Right lobe of liver (tissue), 6 donors: Measurements from ENCODE around the gene LHB. TPM values are rescaled to one million over a fixed set of nuclear protein-coding genes. Genes with fewer than 3 reads are reported as not detected.

ENCODE experiments used
- ATAC-seq, 4 donors: fragments of 200-7000 bp; cut with Tn5 transposase; one replicate each; pipeline ENCODE4 v1.9.1; 2020; ENCODE audit warnings: mild to moderate bottlenecking in 4 of 4, moderate library complexity in 4 of 4
- DNase-seq, 3 donors: peaks; one replicate each; pipeline ENCODE4 v3.0.0-alpha.2; 2020
- H3K27ac ChIP-seq, 3 donors: fragments of 200-600 bp; one replicate each; pipeline ENCODE4 v1.8.0; 2022
- H3K27me3 ChIP-seq, 2 donors: fragments of 200-600 bp; one replicate each; pipeline ENCODE4 v1.8.0; 2022
- H3K36me3 ChIP-seq, 4 donors: fragments of 200-600 bp; sonication (generic) in 1 of 4; one replicate each; pipeline versions ENCODE4 v1.5.1 to v1.8.0; 2017 to 2022; ENCODE audit warnings: control low read depth in 1 of 4
- H3K4me1 ChIP-seq, 4 donors: fragments of 200-600 bp; sonication (generic) in 1 of 4; one replicate each; pipeline versions ENCODE4 v1.5.1 to v1.8.0; 2017 to 2022; ENCODE audit warnings: control low read depth in 1 of 4
- H3K4me3 ChIP-seq, 3 donors: fragments of 200-600 bp; one replicate each; pipeline ENCODE4 v1.8.0; 2022
- H3K9me3 ChIP-seq, 4 donors: fragments of 200-600 bp; sonication (generic) in 1 of 4; one replicate each; pipeline versions ENCODE4 v1.5.1 to v1.8.0; 2017 to 2022; ENCODE audit warnings: control low read depth in 1 of 4
- POLR2A ChIP-seq: fragments of 450-650 bp; IDR thresholded peaks from one replicate; pipeline ENCODE4 v1.6.1; 2017; ENCODE audit warnings: antibody characterized with exemption, mild to moderate bottlenecking
- WGBS: methylation state at CpG from one replicate; pipeline ENCODE4 v1.1.6; 2018; ENCODE audit warnings: low coverage, low lambda C conversion rate; ENCODE audit not compliant: insufficient coverage; ENCODE audit errors: missing lambda C conversion rate; 5-methylcytosine and 5-hydroxymethylcytosine counted together
- intact Hi-C, 2 donors: fragments of 100-400 bp; cut with DNase I; formaldehyde crosslinking; loops; one replicate each; pipeline versions ENCODE4 v1.11.2 to v1.14.1; 2022
- total RNA-seq, 6 experiments: library from RNA; depleted of rRNA in 2 of 6; stranded (reverse); fragments of >200 nt in 2 of 6; fragmentation: NEBNext Ultra II Directional in 3 of 6; extraction: Animal tissue kit (Norgen Biotek cat#: 25700) in 3 of 6; gene quantifications; one replicate each; pipeline versions ENCODE4 v1.1.0 to v1.2.4, GENCODE V29; 2016 to 2023
- TF ChIP-seq, protein P1 (sequence below), 4 donors: fragments of 200-600 bp in 3 of 4; fragments of 450-650 bp in 1 of 4; IDR thresholded peaks; one replicate each; pipeline versions ENCODE4 v1.5.1 to v1.8.0; 2016 to 2022; ENCODE audit warnings: antibody characterized with exemption in 4 of 4, mild to moderate bottlenecking in 2 of 4
- donor health status: DM: no; HTN: yes; CAD: no.
- donor health status: DM: no; HTN: no; CAD: no.
- donor health status: DM: no; HTN: no; CAD: no.
- donor health status: DM: no; HTN: yes; CAD: no.
- donor health status: DM: no; HTN: yes; CAD: no.

LHB gene
- total RNA-seq, 6 experiments from 2014 or later: not detected

DNA sequence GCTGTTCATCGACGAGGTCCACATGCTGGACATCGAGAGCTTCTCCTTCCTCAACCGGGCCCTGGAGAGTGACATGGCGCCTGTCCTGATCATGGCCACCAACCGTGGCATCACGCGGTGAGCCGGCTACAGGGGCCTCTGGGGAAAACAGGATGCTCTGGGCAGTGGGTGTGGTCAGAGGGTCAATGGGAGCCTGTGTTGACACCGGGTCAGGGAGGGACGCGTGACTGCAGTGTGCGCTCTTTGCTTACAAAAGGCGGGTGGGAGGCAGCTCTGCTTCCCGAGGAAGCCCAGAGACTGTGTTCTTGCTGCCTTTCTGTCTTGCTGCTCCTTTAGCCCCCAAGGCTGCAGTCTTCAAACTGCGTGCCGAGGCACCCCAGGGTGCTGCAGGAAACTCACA is 5.7 kb downstream of the LHB start:
- H3K27ac ChIP-seq: no peak overlapping the region
- DNase-seq: no peak
- no peaks in the 10 kb centered on the region for H3K9me3 ChIP-seq
- WGBS: 40% methylated on average over 3 of the region's 17 CpGs
- H3K4me3 ChIP-seq: no peak overlapping the region
- peaks cover 0 to 35% (median 3%) of the 10 kb centered on the region in 4 donors for H3K36me3 ChIP-seq
- H3K4me1 ChIP-seq: no peaks in the 10 kb centered on the region
- intact Hi-C loops: no loop called here
- TF ChIP-seq POLR2A: no peak
- TF ChIP-seq, protein P1, sequence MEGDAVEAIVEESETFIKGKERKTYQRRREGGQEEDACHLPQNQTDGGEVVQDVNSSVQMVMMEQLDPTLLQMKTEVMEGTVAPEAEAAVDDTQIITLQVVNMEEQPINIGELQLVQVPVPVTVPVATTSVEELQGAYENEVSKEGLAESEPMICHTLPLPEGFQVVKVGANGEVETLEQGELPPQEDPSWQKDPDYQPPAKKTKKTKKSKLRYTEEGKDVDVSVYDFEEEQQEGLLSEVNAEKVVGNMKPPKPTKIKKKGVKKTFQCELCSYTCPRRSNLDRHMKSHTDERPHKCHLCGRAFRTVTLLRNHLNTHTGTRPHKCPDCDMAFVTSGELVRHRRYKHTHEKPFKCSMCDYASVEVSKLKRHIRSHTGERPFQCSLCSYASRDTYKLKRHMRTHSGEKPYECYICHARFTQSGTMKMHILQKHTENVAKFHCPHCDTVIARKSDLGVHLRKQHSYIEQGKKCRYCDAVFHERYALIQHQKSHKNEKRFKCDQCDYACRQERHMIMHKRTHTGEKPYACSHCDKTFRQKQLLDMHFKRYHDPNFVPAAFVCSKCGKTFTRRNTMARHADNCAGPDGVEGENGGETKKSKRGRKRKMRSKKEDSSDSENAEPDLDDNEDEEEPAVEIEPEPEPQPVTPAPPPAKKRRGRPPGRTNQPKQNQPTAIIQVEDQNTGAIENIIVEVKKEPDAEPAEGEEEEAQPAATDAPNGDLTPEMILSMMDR (IDR thresholded peaks at IDR 0.05): no peak
- ATAC-seq: no peak
- H3K27me3 ChIP-seq: no peaks in the 10 kb centered on the region

DNA sequence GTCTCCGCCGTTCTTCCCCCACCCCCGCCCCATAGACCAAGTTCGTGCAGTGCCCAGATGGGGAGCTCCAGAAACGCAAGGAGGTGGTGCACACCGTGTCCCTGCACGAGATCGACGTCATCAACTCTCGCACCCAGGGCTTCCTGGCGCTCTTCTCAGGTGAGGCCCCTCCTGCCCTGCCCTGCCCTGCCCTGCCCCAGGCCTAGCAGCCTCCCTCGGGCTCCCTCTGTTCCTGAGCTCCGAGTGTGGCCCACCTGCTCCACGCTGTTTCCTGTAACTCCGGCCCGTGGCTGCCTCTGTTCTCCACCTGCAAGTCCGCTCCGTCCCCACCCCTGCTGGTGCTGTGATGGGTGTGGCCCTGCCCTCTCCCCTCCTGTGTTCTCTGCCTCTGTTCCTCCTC is 6.4 kb downstream of the LHB start:
- Histone ChIP-seq H3K27ac (no peak overlapping the region), H3K9me3 (no peaks in the 10 kb centered on the region), H3K4me3 (no peak overlapping the region), H3K36me3 (peaks cover 0 to 35% (median 4%) of the 10 kb centered on the region in 4 donors), H3K4me1 (no peaks in the 10 kb centered on the region), H3K27me3 (no peaks in the 10 kb centered on the region)
- intact Hi-C loops: no loop called here
- WGBS: no CpG with 5 or more reads among the region's 18 CpGs
- no peak for TF ChIP-seq POLR2A
- TF ChIP-seq, protein P1 (IDR thresholded peaks at IDR 0.05): no peak
- DNase-seq (no peak), ATAC-seq (no peak)

DNA sequence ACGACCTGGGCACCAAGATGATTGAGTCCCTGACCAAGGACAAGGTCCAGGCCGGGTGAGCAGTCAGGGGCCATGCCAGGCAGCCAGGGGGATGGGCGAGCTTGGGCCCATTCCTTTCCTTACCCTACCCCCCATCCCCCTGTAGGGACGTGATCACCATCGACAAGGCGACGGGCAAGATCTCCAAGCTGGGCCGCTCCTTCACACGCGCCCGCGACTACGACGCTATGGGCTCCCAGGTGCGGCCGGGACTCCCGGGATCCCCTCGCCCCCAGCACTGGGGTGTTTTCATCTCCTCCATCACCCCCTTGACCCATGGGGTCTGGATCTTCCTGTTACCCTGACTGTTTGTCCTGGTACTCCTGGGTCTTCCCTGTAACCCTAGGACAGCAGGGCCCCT is 7.1 kb downstream of the LHB start:
- no peak overlapping the region for H3K27ac ChIP-seq
- no peaks in the 10 kb centered on the region for H3K27me3 ChIP-seq
- H3K9me3 ChIP-seq: no peaks in the 10 kb centered on the region
- no peak for TF ChIP-seq POLR2A
- TF ChIP-seq, protein P1 (IDR thresholded peaks at IDR 0.05): no peak
- 94% methylated on average over 10 of the region's 18 CpGs for WGBS
- ATAC-seq (no peak), DNase-seq (no peak)
- no peaks in the 10 kb centered on the region for H3K4me1 ChIP-seq
- no peak overlapping the region for H3K4me3 ChIP-seq
- H3K36me3 ChIP-seq: peaks cover 0 to 38% (median 5%) of the 10 kb centered on the region in 4 donors
- intact Hi-C loops: no loop called here

DNA sequence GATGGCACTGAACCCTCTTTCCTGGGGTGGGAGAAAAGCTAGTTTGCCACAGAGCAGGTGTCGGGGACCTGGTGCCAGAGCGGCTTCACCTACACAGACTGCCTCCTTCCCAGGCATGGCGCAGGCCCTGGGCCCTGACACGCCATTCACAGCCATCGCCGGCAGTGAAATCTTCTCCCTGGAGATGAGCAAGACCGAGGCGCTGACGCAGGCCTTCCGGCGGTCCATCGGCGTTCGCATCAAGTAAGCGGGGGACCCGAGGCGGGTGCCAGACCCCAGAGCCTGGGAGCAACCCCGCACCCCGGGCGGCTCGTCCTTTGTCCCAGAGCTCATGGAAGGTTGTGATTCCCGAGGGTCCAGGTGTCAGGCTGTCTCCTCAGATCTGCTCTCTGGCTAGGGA is 10.0 kb downstream of the LHB start:
- ATAC-seq (no peak), DNase-seq (no peak)
- no peaks in the 10 kb centered on the region for H3K27me3 ChIP-seq
- H3K9me3 ChIP-seq: no peaks in the 10 kb centered on the region
- WGBS: 96% methylated on average over 12 of the region's 22 CpGs
- intact Hi-C loops: no loop called here
- TF ChIP-seq, protein P1 (IDR thresholded peaks at IDR 0.05): no peak
- TF ChIP-seq POLR2A: no peak
- no peaks in the 10 kb centered on the region for H3K4me1 ChIP-seq
- H3K36me3 ChIP-seq: peaks cover 0 to 46% (median 16%) of the 10 kb centered on the region in 4 donors
- H3K27ac ChIP-seq: no peak overlapping the region
- no peak overlapping the region for H3K4me3 ChIP-seq
